GM21576 (cell line): Measurements from ENCODE around the gene SLC8A2.
"Not testable (repeated sequence)": the region's sequence is repeated elsewhere in the genome, so short reads cannot be mapped to it uniquely, and the experiment has no call there.

ENCODE experiments used
- ATAC-seq: cut with Tn5 transposase; IDR thresholded peaks from one replicate; pipeline ENCODE4 v1.9.1; 2021; ENCODE audit warnings: mild to moderate bottlenecking, moderate library complexity; ENCODE audit not compliant: unreplicated experiment

Gene SLC8A2

DNA sequence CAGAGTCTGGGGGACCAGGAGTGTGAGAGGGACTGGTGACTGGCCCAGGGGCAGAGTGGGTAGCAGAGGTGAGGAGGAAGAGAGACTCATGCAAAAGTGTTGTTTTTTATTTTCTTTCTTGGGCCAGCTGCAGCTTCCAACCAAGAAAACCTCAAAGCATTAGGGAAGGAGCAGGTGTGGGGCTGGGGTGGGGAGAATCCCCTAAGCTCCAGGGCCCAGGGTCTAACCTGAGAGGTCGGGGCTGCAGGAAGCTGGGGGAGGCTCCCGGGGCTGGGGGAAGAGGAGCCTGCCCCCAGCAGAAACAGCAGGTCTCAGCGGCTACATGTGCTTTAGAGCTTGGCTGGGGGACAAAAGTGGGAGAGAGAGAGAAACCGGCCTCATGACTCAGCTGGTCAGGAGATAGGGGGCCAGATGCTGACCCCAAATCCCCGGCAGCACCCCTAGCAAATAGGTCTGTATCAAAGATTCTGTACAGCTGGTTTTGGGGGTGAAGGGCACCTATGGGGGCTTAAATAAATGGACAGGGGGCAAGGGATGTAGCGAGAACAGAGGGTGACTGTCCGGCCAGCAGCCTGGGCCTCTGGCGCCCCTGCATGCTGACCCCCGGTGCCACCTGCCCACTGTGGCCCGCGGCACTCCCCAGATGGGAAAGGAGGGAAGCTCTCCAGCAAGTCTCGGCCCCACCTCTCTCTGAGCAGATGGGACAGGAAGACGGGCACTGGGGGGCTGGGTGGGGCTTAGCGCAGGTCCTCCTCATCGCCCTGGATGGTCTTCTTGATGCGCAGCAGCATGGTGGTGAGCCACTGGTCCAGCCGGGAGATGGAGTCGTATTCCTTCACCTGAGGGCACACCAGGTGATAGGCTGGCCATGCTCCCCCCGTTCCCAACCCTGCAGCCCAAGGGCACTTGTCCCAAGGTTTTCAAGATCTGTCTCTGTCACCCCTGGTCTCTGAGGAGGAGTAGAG lies 16.1 kb upstream of the SLC8A2 start:
- ATAC-seq, result no peak

DNA sequence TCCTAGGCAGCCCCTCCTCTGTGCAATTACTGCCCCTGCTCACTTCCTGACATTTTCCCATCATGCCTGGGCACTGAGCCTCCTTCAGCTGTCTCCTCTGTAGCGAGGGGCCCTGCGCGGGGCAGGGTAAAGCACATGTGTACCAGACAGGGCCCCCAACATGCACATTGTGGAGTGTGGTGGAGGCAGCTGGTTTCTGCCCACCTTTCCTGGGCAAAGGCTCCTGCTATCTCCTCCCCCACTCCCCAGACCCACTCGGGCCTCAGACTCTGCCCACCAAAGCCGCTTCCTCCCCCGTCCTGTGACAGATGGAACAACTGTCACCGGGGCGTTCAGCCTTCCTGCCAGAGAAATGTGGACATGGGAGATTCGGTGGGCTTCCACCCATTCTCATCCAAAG lies 15.2 kb upstream of the SLC8A2 start:
- no peak for ATAC-seq

DNA sequence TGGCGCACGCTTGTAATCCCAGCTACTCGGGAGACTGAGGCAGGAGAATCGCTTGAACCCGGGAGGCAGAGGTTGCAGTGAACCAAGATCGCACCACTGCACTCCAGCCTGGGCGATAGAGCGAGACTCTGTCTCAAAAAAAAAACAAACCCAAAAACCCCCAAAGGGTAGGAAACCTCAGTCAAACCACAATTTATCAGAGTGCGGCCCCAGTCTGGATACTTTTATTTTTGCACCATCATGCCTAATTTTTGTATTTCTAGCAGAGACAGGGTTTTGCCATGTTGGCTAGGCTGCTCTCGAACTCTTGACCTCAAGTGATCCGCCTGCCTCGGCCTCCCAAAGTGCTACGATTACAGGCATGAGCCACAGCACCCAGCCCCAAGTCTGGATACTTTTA lies 14.5 kb upstream of the SLC8A2 start:
- not testable (repeated sequence) for ATAC-seq

DNA sequence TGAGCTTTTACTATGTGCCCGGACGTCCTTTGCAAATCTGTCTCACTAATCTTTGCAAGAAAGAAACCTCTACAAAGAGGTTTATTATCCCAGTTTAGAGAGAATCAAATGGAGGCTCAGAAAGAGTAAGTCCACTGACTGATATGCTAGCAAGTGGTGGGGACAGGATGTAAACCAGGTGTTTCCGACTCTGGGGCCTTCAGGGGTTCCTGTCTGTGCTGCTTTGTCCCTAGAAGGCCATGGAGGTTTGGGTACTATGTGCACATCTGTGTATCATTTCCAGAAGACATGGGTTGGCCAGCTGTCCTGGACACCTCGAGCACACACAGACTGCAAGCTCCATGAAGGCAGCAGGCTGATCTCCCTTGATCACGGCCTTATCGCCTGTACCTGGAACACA lies 13.5 kb upstream of the SLC8A2 start:
- ATAC-seq, result no peak

DNA sequence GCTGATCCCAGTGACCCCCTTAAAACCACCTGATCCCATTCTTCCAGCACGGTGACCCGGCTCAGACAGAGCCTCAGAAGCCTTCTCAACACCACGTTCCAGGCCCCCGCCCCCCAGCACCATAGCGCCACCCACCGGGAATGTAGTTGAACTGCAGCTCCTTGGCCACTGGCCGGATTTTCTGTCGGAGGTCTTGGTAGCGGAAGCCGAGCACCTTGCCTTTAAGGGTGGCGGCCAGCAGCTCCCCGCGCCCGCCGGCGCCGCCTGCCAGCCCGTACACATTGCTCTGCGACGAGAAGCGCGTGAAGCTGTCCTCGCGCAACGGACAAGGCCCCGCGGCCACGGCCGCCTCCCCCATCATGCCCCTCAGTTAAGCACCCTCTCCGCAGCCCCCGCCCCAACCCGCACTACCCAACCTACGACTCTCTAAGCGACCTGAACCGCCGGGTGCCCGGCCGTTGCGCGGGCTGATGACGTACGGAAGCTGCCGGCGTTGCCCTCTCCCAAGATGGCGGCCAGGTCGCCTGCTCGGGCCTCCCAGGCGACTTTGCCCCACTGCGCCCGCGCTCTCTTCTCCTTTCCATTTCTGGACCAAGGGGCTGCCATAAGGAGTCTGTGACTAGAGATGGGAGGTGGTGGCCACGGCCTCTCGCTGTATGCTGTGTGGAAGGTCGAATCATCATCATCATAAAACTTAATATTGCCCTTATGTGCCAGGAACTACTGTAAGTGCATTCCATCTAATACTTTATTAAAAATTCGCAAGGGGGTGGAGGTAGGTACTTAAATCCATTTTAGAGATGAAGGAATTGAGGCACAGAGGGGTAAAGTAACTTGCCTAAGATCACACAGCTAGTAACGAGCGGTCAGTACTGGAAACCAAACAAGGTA lies 12.4 kb upstream of the SLC8A2 start, which contains the start of gene KPTN:
Gene KPTN, minus strand, starts transcription at position 420 of the 891 bp plus-strand sequence. Its CDS starts 59 bp downstream, at position 361.
- peak; percentile 56 for ATAC-seq

DNA sequence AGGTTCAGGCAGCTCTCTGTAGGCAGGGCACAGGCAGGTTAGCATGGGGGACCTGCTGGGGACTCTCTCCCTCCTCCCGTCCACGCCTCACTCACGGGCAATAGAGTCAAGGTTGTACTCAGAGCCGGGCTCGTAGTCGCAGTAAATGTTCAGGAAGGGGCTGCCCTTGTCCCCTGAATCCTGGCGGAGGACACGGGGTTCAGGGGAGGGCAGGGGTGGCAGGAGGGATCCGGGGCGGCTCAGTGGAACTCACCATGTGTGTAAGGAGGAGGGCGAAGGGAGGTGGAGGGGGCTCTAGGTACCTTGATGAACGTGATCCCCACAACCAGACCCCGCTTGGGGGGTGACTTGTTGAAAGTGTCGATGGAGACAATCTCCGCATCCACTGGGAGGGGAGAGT lies 11.5 kb upstream of the SLC8A2 start:
- ATAC-seq, result no peak

DNA sequence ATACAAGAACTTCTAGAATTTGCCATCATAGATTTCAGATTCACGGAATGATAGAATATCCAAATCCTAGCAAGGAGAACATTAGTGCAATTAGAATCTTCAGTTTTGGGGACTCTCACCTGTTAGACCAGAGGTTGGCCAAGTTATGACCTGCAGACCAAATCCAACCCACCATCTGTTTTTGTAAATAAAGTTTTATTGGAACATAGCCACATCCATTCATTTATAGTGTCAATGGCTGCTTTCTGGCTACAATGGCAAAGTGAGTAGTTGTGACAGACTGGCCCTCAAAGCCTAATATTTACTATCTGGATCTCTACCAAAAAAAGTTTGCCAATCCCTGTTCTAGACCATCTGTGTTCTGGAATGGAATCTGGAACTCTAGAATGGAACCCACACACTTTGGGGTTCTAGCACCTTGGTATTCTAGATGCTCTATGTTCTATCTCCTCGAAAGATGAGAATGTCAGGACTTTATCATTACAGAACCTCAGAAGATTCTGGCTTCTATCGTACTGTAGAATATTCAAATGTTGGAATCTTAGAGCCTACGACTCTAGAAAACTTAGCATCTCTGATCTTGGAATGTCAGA lies 9.9 kb upstream of the SLC8A2 start:
- no peak for ATAC-seq

DNA sequence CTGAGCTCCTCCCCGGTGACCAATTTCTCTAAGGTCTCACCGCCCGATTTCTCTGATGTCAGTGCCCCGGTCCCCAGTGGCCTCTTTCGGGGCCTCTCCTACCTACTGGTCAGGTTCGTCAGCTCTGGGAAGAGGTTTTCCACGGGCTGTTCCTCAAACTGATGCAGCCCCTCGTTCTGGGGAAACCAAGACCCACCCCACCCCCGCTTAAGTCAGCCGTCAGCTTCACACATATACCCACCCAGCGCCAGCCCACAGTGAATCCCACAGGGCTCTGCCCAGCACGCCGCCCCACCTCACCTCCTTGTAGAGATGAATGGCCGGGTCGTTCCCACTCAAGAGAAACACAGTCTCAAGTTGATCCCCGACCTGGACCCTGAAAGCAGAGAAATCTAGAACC lies 9.0 kb upstream of the SLC8A2 start:
- no peak for ATAC-seq

DNA sequence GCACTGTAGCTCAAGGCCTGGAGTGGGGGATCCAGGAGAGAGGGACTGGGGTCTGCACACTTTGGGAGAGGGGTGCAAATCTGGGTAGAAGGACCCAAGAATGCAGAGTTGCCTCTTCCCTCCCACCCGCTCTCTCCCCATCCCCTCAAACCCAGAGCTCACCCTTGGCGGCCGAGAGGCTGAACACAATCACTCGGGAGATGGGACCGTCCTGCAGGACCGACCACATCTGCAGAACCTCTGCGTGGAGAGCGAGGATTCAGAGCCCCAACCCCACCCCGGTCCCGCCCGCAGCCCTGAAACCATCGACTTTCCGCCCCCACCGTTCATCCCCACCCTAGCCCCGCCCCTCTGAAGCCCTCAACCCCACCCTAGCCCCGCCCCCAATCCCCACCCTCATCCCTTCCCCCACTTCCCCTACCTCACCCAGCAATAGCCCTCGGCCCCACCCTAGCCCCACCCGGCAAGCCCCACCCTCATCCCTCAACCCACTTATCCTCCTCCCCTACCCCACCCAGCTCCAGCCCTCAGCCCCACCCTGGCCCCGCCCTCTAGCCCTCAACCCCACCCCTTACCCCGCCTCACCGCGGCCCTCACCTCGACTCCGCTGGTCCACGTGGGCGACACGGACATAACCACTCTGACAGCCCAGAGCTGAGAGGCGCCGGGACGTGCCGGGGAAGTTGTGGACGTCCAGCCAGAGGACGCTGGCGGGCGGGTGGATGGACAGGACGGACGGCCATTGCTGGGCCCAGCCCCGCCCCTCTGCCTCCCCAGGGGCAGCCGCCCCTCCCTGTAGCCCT lies 8.2 kb upstream of the SLC8A2 start:
- ATAC-seq, result no peak

DNA sequence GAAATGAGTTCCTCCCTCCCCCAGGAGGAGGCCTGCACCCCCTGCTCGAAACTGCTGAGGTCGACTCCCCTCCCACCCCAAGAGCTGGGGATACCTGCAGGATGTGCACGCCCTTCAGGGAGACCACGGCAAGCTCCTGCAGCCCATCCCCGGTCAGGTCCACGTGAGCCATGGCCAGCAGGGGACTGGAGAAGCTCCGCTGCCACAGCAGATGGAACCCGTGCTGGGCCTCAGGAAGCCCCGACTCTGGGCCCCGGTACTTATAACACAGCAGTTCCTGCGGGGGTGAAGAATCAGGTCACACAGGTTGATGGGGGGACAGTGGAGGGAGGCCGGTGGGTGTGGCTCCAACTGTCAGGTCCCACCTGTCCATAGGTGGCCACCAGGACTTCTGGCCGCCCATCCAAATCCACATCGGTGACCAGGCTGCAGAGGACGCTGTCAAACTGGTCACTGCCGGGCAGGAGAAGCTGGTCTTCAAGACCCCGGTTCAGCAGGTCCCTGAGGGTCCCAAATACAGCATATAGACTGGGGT lies 4.8 kb upstream of the SLC8A2 start:
- no peak for ATAC-seq

DNA sequence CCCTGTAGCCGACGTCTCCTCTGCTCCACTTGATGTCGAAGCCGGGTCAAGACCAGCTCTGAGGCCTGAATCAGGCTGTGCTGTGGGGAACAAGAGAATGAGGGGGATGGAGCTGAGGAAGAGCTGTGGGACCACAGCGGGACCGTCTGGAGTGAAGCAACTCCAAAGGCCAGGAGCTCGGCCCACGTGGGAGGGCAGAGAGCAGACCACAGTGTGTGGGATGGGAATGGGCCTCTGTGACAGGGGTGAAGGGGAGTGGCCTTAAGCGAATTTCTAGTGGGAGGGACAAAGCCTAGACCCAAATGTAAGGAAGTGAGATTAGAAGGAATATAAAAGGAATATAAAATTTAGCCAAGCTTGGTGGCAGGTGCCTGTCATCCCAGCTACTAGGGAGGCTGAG lies 3.8 kb upstream of the SLC8A2 start:
- no peak for ATAC-seq

DNA sequence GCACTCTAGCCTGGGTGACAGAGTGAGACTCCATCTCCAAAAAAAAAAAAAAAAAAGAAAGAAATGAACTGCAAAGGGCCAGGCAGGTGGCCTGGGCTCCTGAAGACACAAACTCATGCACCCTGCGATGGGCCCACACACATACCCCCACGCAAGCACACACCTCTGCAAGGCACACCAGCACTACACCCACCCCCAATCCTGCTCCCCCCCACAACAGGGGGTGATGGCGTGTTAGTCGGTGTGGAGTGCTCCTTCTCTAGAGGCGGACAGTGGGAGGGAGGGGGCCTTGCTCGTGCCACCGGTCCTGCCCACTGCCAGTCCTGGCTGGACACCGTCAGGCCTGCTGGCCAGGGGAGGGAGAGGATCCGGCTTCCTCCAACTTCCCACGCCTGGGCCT lies 1.6 kb upstream of the SLC8A2 start:
- ATAC-seq, result no peak

DNA sequence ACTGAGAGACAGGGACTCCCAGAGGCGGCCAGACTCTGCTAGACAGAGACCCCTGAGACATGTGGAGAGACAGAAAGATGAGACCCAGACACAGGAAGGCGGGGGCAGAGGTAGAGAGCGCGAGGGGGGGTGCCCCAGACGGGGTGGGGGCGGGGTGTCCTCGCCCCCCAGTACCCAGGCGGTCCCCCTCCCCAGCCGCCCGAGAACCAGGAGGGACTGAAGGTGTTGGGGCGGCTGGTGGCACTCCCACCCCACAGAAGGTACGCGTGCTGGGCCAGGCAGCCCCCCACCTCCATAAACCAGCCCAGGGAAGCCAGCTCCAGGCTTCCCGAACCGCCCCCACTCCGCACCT lies 336 bp downstream of the SLC8A2 start:
- ATAC-seq, result no peak

DNA sequence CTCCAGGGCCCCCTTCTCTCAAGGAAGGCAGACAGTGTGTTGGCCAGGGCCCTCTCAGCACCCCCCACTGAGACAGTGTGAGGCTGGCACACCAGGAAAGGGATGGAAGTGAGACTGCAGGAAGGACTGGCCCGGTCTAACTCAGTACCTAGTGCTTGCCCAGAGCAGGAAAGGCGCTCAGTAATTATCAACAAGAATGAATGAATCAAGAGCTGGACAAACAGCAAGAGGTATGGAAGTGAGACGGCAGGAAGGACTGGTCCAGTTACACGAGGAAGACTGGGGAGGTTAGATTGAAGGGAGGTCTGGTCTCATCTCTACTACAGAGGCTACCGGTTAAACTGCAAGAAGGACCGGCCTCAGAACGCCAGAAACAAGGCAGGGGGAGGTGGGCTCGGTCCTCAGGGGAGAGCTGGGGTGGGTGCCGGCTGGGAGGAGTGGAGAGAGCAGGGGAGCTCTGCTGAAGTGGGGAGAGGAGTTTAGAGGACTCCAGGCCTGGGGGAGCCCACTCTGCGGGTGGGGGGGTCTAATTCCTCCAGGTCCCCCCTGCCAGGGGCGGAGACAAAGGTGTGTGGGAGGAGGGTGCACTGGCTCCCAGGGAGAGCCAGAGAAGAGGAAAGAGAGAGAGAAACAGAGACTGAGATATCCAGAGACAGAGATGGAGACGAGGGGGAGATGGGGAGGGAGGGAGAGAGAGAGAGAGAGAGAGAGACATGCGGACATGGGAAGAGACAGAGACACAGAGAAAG lies 1.1 kb downstream of the SLC8A2 start:
- ATAC-seq, result no peak

DNA sequence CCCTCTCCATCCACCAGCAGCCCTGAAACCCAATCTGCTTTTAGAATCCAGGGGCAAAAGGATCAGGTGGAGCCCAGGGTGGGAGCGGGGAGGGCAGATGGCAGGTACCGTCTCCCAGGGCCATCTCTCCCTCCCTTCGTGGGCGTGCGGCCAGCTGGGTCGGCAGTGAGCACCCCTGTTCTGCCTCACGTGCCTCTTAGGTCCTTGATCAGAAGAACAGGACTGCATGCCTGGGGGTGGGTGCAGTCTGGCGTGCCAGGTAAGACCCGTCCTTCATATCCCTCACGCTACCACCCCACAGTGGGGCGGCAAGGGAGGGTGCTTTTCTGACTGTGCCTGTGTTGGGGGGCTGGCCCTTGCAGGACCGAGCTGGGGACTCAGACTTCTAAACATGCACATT lies 2.0 kb downstream of the SLC8A2 start:
- no peak for ATAC-seq

DNA sequence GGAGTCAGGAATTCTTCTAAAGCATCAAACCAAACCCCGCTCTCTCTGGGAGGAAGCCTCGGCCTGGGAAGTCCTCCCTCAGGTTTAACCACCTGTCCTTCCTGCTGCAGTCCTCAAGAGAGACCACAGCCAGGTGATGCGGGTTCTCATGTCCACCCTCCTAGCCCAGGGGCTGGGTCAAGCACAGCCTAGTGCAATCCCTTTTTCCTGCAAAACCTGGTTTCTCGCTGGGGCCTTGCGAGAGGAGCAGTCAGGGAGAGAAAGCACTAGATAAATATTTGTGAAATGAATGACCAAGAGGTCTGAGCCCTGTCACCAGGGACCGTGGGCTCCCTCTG lies 2.4 kb downstream of the SLC8A2 start:
- ATAC-seq, result no peak

DNA sequence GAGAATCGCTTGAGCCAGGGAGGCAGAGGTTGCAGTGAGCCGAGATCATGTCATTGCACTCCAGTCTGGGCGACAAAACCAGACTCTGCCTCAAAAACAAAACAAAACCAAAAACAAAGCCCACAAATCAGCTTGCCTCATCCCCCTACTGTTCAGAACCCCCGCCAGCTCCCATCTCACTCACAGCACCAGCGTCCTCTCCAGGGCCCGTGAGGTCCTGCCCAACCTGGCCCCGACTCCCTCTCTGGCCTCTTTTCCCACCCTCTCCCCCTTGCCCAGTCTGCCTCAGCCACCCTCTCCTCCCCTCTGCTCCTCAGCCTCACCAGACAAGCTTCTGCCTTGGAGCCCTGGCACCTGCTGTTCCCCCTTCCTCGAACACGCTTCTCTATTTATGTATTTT lies 3.8 kb downstream of the SLC8A2 start:
- ATAC-seq, result no peak

DNA sequence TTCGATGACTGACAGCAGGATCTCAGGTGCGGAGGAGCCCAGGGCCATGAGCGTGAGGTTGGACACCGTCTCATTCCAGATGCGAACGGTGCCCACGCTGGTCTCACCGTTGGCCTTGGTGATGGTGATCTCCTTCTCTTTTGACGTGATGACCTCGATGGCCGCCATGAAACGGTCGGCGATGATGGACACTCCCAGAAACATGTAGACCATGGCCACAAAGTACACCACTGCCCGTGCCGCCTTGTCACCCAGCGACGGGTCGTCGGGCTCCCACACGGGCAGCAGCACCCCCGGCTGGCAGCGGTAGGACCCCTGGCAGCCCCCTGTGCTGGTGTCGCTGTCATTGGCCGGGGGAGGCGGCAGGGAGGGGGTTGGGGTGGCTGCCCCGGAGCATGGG lies 5.7 kb downstream of the SLC8A2 start:
- no peak for ATAC-seq

DNA sequence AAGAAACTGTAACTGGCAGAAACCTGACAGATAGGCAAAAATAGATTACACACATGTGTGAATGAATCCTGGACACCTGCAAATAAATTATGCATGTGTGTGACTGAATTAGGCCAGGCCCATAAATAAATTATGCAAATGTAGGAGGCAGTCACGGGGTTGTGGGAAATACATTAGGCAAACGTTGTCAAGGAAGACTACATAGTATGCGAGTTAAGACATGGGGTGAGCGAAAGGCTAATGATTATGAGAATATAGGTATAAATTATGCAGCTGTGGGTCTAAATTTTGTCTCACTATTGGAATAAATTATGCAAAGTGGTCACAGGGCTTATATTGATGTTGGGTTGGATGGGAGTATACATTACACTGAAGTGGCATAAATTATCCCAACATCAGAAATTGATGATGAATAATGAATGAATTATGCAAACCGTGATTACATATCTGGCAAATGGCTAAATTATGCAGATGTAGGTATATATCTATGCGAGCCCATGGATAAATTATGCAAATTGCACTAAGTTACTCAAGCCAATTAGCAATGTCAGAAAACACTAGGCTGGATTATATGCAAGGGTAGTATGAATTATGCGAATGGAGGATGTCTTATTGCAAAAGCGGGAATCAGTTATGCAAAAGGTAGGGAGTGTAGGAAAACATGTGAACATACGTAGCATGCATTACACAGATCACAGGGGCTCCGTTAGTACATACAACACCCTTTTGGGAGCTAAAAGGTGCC lies 6.8 kb downstream of the SLC8A2 start:
- no peak for ATAC-seq
